ENCODE measurements around the gene RASSF5. TPM values are rescaled to one million over a fixed set of nuclear protein-coding genes. Genes with fewer than 3 reads are reported as not detected.
A peak's percentile ranks its signal among the peaks of the same experiment; 100 is the strongest.

Gene RASSF5
- total RNA-seq = 100 to 1,000 TPM; 215 to 218 TPM

DNA sequence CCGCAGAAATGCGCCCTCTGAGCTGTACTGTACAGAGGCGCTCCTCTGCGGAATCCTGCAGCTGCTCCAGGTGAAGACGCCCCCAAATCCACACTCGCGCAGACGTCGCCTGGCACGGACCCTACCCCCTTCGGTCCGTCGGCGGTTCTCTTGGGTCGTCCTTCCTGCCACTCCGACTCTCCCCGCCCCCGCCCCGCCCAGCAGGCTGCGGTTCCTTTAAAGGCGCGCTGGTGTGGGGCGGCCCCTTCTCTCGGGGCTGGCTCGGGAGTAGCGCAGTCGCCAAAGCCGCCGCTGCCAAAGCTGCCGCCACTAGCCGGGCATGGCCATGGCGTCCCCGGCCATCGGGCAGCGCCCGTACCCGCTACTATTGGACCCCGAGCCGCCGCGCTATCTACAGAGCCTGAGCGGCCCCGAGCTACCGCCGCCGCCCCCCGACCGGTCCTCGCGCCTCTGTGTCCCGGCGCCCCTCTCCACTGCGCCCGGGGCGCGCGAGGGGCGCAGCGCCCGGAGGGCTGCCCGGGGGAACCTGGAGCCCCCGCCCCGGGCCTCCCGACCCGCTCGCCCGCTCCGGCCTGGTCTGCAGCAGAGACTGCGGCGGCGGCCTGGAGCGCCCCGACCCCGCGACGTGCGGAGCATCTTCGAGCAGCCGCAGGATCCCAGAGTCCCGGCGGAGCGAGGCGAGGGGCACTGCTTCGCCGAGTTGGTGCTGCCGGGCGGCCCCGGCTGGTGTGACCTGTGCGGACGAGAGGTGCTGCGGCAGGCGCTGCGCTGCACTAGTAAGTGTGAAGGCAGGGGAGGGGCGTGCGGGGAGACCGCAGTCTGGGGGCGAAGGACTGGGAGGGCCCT, at the start of gene RASSF5:
TSS of gene RASSF5 (plus strand) at position 248 of the 846 bp plus-strand sequence. CDS start at position 320, 72 bp downstream.
- ChIA-PET CTCF (interaction anchor here (0.6 to 4.0 kb wide), 15 partner anchors 8 to 481 kb away, joined by 3 to 21 read pairs (median 3); partner anchors contain the start of genes EIF2D and IKBKE), POLR2A (interaction anchor here (0.6 to 1.9 kb wide), 12 partner anchors 8 to 84 kb away, joined by 3 to 8 read pairs (median 4); no protein-coding TSS in a partner anchor)
- TF ChIP-seq CTCF (IDR thresholded peaks at IDR 0.05) = no peak
- Mint-ChIP-seq H3K36me3 (ENCODE audit: low read depth) (no peaks in the 10 kb centered on the region), H3K4me3 (peak within 1 kb of the TSS; percentile 64), H3K9me3 (no peaks in the 10 kb centered on the region), H3K27ac (peak within 1 kb of the TSS; percentile 10), H3K4me1 (ENCODE audit: low read depth) (peaks cover 46% of the 10 kb centered on the region), H3K27me3 (peaks cover 28% of the 10 kb centered on the region)
- intact Hi-C loops (cut with micrococcal nuclease) = loop anchor here (5.0 kb wide), 1 partner anchor 75 kb away; no protein-coding TSS in a partner anchor
- peak; percentile 75 for ATAC-seq
- DNase-seq = peak; percentile 91

DNA sequence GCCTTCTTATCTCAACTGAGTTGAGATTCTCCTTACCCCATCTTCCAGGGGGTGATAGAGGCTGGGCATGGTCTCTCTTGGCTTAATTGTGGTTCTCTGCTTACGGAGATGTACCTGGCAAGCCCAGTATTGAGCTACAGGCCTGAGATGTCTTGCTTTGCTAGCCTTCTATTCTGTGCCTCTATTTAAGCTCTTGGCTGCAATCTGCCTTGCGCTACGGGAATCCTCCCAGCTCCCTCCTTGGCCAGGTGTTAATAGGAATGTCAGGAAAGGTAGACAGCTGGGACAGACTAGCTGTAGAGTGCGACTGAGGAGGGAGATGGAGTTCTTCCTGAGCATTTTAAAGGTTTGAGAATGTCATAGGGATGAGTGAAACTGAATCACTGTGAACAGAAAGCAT, 47.6 kb upstream of the RASSF5 start:
- Mint-ChIP-seq H3K27me3 (no peaks in the 10 kb centered on the region), H3K36me3 (ENCODE audit: low read depth) (peaks cover 1% of the 10 kb centered on the region), H3K27ac (no peak overlapping the region), H3K9me3 (no peaks in the 10 kb centered on the region), H3K4me1 (ENCODE audit: low read depth) (peaks cover 20% of the 10 kb centered on the region), H3K4me3 (no peak overlapping the region)
- TF ChIP-seq CTCF (IDR thresholded peaks at IDR 0.05) = no peak
- CTCF ChIA-PET = interaction anchor here (0.6 to 2.1 kb wide), 3 partner anchors 20 to 204 kb away, joined by 3 to 8 read pairs (median 4); no protein-coding TSS in a partner anchor
- intact Hi-C loops (cut with micrococcal nuclease) = no loop called here
- DNase-seq = no peak
- POLR2A ChIA-PET = interaction anchor here (1.0 kb wide), 1 partner anchor 38 kb away, joined by 3 read pairs; no protein-coding TSS in a partner anchor
- ATAC-seq = no peak

DNA sequence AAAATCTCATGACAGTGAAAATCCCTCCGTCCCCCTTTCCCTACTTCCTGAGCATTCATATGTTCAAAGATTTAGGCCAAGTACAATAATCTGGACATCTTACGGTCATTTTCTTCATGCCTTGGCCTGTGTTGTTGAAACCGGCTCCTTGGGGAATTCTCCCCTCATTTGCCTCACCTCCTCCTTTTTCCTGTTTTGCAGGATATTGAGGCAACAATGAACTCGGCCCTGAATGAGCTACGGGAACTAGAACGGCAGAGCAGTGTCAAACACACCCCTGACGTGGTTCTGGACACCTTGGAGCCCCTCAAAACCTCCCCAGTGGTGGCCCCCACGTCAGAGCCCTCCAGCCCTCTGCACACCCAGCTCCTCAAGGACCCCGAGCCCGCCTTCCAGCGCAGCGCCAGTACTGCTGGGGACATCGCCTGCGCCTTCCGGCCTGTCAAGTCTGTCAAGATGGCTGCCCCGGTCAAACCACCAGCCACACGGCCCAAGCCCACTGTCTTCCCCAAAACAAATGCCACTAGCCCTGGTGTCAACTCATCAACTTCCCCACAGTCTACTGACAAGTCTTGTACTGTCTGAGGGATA, 46.4 kb upstream of the RASSF5 start:
- ATAC-seq (no peak), DNase-seq (no peak)
- H3K27ac Mint-ChIP-seq = no peak overlapping the region
- ChIA-PET POLR2A (interaction anchor here (0.6 kb wide), 1 partner anchor 129 kb away, joined by 3 read pairs; no protein-coding TSS in a partner anchor), CTCF (interaction anchor here (0.9 to 7.8 kb wide), 13 partner anchors 9 to 203 kb away, joined by 3 to 112 read pairs (median 12); partner anchors contain the start of gene IKBKE)
- intact Hi-C loops (cut with micrococcal nuclease) = no loop called here
- peaks cover 1% of the 10 kb centered on the region for H3K36me3 Mint-ChIP-seq (ENCODE audit: low read depth)
- no peaks in the 10 kb centered on the region for H3K27me3 Mint-ChIP-seq
- H3K9me3 Mint-ChIP-seq = no peaks in the 10 kb centered on the region
- no peak for TF ChIP-seq CTCF (IDR thresholded peaks at IDR 0.05)
- no peak overlapping the region for H3K4me3 Mint-ChIP-seq
- peaks cover 32% of the 10 kb centered on the region for H3K4me1 Mint-ChIP-seq (ENCODE audit: low read depth)

DNA sequence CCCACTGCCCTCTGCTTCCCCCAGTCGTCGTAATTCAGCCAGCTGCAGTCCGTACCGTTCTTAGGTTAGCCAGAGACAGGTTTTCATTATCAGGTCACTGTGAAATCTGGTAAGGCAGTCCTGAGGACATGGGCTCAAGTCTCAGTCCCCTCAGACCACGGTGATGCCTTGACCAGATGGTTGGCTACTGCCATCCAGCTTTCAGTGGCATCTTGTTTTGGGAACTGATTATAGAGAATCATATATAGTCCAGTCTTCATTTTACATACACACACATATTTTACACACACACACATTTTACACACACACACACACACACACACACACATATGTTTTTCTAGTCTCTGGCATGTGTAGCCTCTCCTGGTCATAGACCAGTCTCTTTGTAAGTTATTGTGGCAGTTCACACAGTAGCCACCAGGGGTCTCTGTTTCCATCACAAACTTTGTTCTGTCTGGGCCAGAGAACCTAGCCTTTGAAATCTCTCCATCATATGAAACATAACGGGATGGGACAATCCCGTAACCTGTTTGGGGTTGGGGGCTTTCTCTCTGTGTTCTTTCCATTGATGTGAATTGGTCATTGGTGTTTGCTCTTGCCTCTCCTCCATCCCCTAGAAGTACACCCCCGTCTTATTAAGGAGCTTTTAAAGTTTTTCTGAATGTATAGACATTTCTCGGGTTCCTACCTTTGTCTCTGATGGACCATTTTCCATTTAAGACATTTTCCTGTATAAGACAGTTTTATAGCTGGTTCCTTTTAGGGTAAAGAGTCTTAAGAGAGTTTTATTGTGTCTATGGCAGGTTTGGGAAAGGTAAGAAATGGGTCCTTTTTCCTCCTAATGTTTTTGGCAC, 45.5 kb upstream of the RASSF5 start:
- ATAC-seq = peak; percentile 79
- Mint-ChIP-seq H3K27ac (no peak overlapping the region), H3K4me1 (ENCODE audit: low read depth) (peaks cover 40% of the 10 kb centered on the region), H3K9me3 (no peaks in the 10 kb centered on the region), H3K27me3 (no peaks in the 10 kb centered on the region), H3K36me3 (ENCODE audit: low read depth) (peaks cover 1% of the 10 kb centered on the region), H3K4me3 (no peak overlapping the region)
- CTCF ChIA-PET = interaction anchor here (0.6 to 7.8 kb wide), 31 partner anchors 9 to 212 kb away, joined by 3 to 112 read pairs (median 4); partner anchors contain the start of genes DYRK3 and IKBKE
- peak; percentile 91 for DNase-seq
- POLR2A ChIA-PET = interaction anchor here (0.6 to 1.3 kb wide), 3 partner anchors 10 to 128 kb away, joined by 3 read pairs; no protein-coding TSS in a partner anchor
- peak; percentile 89 for TF ChIP-seq CTCF (IDR thresholded peaks at IDR 0.05)
- intact Hi-C loops (cut with micrococcal nuclease) = no loop called here

Data from activated CD8-positive, alpha-beta T cell treated with anti-CD3 and anti-CD28 coated beads for 36 hours (primary cell).